ENCODE measurements around the gene RFK.

The RFK gene

DNA sequence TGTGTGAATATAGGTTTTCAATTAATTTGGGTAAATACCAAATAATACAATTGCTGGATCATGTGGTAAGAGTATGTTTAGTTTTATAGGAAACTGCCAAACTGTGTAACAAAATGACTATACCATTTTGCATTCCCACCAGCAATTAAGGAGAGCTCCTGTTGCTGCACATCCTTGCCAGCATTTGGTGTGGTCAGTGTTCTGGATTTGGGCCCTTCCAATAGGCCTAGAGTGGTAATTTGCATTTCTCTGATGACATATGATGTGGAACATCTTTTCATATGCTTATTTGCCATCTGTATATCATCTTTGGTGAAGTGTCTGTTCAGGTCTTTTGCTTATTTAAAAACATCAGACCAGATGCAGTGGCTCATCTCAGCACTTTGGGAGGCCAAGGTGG, 11.6 kb upstream of the RFK start:
- no peak for FAIRE-seq

DNA sequence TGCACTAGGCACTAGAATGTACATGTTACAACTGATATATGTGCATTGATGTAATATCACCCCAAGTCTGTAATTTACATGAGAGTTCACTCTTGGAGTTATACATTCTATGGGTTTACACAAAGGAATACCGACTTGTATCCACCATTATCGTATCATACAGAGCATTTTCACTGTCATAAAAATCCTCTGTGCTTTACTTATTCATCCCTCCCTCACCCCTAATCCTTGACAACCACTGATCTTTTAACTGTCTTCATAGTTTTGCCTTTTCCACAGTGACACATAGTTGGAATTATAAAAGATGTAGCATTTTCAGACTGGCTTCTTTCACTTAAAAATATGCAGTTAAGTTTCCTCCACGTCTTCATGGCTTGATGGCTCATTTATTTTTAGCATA, 11.1 kb upstream of the RFK start:
- no peak for FAIRE-seq

DNA sequence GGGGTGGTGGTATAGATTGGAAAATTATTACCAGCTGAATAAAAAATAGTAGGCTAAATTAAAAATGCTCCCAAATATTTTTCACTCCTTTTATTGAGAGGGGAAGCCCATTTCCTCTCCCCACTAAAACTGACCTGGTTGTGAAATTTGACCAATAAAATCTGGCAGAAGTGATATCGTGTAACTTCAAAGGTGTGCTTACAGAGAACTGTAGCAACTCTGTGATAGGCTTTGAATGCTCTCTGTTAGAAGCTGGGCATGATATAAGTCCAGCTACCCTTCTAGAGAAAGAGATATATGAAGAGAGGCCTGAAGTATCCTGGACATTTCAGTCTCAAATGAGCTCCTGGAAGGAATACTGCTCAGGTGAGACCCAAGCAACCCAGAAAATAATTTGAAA, 10.2 kb upstream of the RFK start:
- no peak for FAIRE-seq

DNA sequence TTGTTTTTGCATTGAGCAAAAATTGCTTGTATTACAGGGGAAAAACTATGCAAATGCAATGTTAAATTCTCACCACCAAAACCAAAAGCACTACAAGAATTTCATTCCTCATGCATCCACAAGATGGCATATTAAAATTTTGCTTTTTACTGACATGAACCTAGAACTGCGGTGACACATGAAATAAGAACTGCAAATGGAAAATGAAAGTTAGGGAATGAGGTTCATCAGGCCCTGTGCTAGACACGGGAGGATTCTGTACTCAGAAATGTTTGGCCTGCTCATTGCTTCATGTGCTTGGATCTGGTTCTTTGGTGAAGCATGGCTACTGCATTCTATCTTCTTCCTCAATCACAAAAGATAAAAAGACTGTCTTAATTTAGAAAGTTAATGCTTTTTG, 9.1 kb upstream of the RFK start:
- FAIRE-seq, result peak; percentile 73

DNA sequence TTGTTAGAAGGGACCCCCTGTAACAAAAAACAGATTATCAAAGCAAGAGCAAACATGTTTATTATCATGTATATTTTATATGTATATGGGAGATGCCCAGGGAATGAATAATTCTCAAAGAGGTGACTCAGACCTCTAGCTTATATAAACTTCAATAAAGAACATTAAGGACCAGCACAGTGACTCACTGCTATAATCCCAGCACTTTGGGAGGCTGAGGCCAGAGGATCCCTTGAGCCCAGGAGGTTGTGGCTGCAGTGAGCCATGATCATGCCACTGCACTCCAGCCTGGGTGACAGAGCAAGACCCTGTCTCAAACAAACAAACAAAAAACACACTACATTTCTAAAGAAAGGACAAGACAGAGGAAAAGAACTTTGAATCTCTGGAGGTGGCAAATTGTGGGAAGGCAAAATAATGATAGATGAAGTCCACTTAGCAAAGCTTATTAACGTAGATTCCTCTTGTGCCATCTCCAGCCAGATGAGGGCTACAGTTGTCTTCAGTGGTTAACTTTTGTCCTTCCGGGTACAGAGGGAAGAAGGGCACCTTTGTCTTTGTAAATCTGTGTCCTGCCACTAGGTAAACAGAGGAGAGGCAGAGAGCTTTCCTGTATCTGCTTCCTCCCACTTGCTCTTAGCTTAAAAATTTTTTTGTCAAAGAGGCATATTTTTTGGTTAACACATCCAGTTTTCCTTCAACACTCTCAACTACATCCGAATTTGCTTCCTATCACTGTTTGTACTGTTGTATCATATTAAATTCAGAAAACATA, 7.5 kb upstream of the RFK start:
- no peak for FAIRE-seq

DNA sequence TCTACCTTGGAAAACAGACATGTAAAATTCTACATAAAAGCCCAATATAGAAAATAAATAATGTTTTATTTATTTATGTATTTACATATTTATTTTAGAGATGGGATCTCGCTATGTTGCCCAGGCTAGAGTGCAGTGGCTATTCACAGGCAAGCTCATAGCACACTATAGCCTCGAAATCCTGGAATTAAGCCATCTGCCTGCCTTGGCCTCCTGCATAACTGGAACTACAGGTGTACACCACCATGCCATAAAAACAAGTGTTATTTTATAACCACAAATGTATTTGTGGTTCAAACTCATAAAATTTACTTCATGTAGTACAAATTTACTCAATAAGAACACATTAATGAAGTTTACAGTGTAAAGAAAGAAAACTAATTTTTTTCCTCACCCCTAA, 7.0 kb upstream of the RFK start:
- no peak for FAIRE-seq

DNA sequence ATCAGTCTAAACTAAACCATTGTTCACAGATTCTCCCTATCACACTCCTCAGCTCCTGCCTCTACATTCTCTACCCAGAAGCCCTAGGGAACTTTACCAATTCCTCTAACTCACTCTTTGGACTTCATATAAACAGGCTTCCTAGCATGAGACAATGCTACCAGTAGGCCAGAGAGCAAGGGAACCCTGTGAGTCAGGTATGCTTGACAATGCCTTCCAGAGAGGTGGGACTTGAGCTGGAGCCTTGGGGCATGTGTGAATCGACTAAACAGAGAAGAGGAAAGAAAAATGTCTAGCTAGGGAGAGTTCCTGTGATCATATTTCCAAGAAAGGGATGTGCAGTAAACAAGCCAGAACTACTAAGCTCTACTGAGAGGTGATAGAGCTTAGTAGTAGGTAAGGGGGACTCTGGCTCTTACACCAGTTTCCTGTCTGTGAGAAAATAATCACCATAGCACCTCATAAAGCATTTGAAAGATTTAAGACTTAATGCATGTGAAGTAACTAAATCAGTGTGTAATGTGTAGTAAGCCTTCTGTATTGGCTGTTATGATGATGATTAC, 6.4 kb upstream of the RFK start:
- no peak for FAIRE-seq

DNA sequence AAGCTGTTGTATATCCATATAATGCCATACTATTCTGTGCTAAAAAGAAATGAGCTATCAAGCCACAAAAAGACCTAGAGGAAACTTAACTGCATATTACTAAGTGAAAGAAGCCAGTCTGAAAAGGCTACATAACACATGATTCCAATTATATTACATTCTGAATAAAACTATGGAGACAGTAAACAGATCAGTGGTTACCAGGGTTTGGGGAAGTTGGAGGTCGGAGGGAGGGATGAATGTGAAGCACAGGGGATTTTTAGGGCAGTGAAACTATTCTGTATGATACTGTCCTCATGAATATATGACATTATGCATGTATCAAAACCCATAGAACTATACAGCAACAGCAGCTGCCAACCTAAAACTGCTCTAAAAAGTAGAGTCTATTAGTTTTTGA, 5.6 kb upstream of the RFK start:
- FAIRE-seq, result no peak

DNA sequence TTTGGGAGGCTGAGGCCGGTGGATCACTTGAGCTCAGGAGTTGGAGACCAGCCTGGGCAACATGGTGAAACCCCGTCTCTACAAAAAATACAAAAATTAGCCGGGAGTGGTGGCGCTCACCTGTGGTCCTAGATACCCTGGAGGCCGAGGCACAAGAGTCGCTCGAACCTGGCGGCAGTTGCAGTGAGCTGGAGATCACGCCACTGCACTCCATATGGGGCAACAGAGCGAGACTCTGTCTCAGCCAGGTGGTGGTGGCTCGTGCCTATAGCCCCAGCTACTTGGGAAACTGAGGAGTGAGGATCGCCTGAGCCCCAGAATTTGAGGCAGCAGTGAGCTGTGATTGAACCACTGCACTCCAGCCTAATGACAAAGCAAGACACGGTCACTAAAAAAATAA, 2.4 kb upstream of the RFK start:
- FAIRE-seq, result no peak

DNA sequence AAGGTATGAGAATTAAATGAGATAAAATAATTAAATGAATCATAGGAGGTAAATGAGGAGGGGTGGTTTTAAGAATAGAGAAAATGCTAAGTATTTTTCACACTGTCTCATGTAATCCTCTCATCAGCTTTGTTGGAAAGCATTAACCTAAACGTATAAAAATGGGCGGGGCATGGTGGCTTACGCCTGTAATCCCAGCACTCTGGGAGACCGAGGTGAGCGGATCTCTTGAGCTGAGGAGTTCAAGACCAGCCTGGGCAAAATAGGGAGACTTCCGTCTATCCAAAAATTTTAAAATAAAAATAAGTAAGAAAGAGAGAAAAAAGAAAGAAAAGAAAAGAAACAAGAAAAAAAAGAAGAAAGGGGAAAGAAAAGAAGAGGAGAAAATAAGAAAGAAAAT, 1.9 kb upstream of the RFK start:
- FAIRE-seq, result no peak

DNA sequence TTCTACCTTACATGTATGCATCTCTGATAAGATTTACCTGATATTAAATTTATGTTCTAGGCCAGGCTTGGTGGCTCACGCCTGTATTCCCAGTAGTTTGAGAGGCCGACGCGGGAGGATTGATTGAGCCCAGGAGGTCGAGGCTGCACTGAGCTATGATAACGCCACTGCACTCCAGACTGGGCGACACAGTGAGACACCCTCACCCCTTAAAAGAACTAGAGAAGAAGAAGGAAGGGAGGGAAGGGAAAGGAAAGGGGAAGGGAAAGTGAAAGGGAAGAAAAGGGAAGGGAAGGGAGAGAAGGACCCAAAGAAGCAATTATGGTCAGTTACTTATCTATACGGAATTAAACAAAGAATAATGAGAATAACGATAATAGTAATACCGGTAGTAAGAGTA, 1.2 kb upstream of the RFK start:
- no peak for FAIRE-seq

DNA sequence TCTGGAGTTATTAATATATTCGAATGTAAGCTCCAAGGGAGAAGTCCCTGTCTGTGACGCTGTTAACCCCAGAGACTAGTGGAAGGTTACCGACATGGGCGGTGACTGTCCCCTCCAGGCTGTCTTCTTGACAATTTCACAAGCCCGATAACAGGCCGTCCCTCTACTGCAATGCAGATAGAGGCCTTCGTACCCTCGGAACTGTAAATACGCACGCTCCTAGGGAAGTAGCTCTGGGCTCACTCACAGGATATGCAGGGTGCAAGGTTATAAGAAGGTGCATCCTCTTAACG, 680 bp upstream of the RFK start:
- FAIRE-seq, result no peak

DNA sequence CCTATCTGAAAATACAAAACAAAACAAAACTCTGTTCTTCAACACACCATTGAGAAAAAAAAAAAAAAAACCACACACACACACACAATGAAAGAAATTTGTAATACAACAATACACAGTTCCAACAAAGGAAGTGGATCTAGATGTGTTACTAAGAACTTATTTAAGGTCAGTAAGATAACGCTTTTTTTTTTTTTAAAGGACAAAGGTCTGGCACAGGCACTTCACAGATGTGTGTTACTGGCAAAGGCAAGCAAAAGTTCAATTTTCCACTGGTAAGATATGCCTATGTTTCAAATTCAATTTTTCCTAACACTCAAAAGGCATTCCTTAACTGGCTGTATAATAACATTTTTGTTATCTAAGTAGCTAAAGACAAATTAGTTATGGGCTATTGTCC, 3.6 kb downstream of the RFK start:
- no peak for FAIRE-seq

DNA sequence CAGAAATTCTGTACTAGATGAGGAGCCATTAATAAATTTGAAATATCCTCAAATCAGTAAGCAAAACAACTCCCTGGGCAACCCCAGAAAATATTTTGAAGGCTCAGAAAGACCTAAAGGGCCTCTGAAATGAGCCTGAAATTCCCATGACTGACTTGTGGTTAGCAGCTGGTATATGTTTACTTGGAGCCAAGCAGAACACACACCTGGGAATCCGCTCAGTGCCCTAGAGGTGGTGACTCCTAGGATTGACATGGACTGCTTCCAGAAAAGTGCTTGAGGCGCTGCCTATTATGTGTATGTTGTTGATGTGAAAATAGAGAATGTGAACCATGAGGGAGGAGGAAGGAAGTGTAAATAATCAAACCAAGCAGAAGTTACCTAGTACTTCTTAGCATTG, 14.7 kb downstream of the RFK start:
- no peak for FAIRE-seq

DNA sequence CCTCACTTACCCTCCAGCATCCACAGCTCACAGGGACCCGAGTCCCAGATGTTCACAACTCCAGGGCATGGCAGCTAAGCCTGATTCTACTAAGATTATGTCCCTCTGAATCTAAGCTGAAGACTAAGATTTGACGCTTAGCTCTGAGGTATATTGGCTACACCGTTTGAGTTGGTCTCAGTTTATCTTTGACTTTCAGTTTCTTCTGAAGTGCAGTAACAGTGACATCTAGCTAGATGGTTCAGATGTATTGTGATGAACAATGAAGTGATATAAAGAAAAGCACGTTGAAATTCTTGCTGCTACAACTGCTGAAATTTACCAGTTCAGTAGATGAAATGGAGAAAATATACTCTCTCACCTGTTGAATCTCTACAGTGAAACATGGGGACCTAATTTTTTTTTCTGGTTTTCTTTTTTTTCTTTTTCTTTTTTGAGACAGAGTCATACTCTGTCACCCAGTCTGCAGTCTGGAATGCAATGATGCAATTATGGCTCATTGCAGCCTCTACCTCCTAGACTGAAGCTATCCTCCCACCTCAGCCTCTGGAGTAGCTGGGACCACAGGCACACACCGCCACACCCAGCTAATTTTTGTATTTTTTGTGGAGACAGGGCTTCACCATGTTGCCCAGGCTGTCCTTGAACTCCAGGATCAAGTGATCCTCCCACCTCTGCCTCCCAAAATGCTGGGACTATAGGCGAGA, 15.7 kb downstream of the RFK start:
- FAIRE-seq, result no peak

DNA sequence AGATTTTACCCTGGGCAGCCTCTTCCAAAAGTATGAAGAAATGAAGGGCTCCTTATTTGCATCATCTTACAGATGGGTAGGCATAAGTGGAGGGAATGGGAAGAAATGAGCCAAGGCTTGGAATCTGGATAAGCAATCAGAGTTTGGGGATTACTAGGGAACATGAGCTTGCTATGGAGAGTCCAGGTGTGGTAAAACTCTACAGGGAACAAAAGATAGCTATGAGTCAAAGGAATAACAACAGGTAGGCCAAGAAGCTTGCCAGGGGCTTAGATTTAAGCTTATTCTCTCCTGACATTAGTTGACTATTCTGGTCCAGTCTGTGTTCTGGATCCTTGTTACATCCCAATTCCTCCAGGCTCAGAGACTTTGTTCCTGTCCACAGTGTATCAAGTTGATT, 16.4 kb downstream of the RFK start:
- no peak for FAIRE-seq

DNA sequence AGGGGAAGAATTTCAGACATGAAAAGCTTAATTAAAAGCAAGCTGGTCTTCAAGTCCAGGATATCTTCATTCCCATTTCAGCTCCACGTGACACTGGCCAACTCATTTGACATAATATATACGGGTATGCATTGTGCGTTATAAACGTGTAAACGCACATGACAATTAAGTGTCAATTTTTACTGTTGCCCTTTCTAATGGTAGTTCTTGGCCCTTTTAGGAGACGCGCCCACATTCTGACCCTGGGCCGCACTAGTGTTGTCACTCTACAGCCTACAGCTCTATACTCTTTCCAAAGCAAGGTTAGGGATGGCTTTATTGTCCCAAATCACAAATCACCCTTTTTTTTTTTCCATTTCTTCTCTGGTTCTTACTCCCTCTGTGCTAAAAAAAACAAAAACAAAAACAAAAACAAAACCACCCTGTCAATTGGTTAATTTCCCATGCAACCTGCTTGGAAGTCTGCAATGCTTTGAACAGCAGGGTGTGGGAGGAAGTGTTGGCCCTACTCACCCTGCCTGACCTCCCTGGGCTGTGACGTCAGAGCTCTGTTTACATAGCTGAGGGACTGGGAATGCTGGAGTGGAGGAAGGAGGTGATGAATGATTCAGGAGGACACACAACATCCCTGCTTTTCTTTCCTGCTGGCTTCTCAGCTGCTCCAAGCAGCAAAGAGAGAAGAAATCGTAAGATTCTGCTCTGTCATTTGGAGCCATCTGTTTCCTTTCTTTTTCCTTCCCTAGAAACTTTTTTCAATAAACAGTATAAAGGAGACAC, 19.3 kb downstream of the RFK start:
- no peak for FAIRE-seq

DNA sequence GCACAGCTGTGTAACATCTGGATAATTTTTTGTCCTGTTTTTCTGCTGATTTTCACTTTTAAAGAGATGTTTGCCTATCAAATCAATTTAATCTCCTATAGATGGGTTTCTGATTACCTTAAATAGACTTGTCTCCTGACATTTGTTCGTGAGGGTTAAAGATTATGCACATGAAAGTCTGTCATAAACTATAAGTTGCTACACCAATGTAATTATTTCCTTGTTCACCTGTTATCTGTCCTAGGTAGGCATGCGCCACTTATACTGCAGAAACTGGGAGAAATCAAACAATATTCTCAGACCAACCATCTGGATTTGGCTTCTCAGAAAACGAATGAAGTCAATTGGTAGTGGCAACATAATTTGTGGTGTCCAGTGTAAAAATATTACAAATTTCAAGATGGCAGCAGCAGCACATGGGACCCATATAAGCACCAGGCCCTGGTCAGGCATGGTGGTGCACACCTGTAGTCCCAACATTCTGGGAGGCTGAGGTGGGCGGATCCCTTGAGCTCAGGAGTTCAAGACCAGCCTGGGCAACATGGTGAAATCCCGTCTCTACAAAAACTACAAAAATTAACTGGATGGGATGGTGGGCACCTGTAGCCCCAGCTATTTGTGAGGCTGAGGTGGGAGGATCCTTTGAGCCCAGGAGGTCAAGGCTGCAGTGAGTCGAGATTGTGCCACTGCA, 20.3 kb downstream of the RFK start:
- no peak for FAIRE-seq

DNA sequence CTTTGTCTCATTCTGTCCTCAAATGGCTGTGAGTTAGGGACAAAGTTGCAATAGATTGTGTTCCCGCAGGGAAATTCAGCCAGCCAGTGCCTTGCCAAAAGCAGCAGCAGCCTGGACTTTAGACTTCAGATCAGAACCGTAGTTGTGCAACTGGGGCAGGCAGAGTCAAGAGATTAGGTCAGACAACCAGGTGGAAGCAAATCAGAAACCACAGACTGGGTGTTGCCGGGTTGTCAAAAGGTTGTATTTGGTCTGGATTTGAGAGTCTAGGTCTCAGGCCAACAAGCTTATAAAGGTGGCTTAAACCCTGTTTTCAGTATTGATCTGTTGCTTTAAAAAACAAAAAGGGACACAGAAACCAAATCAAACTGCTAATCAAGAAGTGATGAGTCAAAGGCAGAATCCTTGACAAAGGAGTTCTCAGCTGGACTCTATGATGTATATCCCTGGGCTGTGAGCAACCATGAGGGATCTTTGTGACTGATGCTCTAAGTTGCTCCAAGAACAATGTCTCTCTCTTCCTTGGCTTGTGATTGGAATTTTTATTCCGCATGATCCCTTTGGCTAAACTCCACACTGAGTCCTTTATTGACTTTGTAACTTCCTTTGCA, 20.9 kb downstream of the RFK start:
- FAIRE-seq, result no peak

DNA sequence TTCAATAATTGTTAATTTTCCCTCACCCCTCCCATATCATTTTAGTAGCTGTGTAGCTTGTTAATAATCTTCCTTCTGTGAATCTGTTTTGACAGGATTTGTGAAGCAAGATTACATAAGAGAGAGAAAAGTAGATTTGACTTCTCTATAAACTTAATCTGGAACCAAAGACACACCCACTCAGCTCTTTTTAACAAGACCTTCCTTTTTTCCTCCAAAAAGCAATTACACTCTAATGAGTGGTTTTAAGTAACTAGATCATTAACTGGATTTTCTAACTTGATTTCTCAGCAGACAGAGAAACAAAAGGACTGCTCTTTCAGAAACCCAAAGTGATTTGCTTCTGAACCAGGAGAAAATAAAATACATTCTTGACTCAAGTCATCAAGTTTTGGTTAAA, 21.9 kb downstream of the RFK start:
- FAIRE-seq, result no peak

DNA sequence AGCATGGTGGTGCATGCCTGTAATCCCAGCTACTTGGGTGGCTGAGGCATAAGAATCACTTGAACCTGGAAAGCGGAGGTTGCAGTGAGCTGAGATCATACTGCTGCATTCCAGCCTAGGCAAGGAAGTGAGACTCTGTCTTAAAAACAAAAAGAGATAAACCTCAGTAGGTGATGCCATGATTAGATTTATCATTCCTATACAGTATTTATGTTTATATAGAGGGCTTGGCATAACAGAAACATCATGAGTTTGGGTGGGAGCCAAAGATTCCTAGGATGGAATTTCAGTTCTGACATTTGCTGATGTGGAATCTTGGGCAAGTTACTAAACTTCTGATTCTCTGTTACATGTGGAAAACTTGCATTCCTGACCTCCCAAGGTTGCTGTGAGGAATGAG, 22.3 kb downstream of the RFK start:
- FAIRE-seq, result no peak

DNA sequence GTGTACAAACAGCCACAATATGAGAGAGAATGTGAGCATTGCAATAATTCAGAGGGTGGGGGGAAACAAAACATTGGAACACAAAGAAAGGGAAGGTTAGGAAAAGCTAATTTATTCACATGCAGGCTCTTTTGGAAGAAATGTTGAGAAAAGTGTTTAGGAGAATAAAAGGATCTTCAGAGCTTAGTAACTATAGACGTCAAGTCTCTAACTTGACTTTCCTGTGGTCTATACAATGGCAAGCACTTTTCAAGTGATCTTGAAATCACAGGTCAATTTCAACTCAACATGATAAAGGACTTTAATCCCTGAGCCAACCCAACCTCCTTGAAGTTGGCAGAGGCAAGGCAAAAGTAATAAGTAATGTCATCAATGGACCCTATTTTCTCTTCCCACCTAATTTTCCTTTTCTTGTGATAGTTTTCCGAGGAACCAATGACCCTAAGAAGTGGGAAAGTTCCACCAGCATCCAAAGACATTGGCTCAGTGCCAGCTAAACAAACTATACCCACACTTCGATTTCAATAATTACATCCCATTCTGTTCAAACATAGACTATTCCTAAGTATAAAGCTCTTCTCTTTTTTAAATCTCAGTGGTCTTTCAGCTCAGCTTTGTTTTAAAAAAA, 23.7 kb downstream of the RFK start:
- no peak for FAIRE-seq
